GM19463 (cell line): ENCODE measurements around the gene DHRS7.
"Not testable (repeated sequence)": the region's sequence is repeated elsewhere in the genome, so short reads cannot be mapped to it uniquely, and the experiment has no call there.

Experiments
- ATAC-seq: cut with Tn5 transposase; IDR thresholded peaks from one replicate; pipeline ENCODE4 v1.9.1; 2021; ENCODE audit warnings: mild to moderate bottlenecking, moderate library complexity; ENCODE audit not compliant: unreplicated experiment

The DHRS7 gene

DNA sequence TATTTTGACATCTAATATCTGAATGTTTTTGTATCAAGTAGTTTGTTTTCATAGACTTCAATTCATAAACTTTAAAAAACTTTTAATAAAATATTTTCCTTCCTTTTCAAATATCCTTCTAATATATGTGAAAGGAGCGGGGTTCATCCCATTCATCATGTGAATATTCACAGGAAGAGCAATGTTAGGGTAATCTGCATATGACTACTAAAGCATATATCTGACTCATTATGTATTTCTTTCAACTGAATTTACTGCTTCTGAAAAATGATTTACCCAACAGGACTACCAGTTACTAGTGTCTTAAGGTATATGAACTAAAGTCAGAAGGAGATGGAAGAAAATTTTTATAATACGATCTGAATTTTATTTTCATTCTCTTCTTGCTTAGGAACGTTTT is 30.5 kb downstream of the DHRS7 start:
- ATAC-seq, result no peak

DNA sequence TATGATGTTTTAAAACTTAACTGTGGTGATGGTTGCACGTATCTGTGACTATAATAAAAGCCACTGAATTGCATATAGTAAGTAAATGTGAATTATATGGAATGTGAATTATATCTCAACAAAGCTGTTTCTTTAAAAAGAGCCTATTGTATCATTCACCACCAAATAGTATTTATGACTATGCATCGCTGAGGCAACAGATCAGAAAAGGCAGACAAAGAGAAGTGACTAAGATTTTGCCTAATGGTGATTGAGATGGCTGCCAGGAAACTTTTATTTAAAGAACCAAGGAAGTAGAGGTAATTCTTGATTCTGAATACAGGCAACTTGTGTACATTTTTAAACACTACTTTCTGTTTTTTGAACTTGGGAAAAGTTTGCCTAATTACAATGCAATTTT is 31.7 kb downstream of the DHRS7 start:
- no peak for ATAC-seq

DNA sequence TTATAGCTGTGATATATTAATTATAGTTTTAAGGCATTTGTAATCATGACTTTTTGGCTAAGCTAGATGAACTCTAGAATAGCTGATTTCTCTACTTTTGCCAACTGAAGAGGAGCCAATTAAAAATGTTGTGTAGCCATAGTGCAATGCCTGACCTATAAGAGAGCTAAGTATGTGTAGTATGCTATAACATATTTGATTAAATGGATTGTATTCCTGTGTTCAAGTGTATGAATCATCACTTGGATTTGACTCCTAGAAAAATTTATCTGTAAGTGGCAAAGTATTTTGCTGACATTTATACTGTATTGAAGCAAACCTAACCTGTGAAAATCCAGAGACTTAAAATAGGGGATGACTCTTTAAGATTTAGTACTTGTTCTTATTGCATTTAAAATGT is 39.3 kb downstream of the DHRS7 start:
- ATAC-seq, result no peak

DNA sequence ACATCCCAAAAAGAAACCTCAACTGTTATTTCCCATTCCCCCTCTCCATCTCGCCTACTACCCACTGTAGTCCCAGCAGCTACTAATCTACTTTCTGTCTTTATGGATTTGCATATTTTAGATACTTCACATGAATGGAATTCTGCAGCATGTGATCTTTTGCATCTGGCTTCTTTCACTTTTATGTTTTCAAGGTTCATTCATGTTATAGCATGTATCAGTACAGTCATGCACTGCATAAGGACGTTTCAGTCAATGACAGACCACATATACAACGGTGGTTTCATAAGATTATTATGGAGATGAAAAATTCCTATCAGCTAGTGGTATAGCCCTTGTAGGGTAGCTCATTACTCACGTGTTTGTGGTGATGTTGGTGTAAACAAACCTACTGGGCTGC is 49.0 kb downstream of the DHRS7 start:
- ATAC-seq, result no peak

DNA sequence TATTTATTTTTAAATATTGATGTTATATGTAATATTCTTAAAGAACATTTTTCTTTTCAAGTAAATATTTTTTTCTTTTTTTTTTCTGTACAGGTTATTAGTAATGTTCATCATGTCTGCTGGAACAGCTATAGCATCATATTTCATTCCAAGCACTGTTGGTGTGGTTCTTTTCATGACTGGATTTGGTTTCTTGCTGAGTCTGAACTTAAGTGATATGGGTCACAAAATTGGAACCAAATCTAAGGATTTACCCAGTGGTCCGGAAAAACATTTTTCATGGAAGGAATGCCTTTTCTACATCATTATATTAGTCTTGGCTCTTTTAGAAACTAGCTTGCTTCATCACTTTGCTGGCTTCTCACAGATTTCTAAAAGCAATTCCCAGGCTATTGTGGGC is 50.3 kb downstream of the DHRS7 start:
- no peak for ATAC-seq

DNA sequence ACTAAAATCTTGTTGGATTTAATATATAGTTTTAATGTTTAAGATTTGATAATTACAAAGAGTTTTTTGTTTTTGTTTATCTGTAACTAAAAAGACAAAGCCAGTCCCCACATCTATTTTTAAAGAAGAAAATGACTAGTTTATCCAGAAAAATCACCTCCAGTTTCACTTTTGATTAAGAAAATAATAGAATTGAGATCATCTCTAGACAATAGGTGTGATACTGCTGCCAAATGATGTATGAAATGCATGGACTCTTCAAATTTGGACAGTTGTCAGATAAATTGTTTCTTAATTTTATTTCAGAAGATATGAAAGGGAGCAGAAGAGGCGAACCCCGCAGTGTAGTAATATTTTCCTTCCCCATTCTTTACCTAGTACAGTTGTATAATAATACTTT is 53.5 kb downstream of the DHRS7 start:
- no peak for ATAC-seq

DNA sequence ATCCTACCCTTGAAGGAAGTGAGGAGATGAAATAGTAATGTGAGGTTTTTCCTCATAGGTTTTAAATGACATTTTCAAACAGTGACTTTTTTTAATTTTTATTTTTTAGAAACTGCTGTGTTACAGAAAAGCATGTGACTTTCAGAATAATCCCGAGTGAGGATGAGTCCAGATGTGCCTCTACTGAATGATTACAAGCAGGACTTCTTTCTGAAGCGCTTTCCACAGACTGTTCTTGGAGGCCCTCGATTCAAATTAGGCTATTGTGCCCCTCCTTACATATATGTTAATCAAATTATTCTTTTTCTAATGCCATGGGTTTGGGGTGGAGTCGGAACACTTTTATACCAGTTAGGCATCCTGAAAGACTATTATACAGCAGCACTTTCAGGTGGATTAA is 57.7 kb downstream of the DHRS7 start:
- no peak for ATAC-seq

DNA sequence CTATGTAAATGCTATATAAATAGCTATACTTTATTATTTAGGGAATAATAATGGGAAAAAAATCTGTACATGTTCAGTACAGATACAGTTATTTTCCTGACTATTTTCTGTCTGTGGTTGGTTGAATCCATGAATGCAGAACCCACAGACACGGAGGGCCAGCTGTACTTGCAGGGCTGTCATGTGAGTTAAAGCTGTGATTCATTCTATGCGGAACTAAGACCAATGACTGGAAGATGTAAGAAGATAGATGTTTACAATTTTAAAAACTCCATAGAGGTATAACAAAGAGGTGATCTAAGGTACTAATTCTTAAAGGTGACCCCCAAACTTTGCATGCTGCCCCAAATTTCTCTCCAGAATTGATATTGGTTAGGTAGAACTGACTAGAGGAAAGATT is 58.9 kb downstream of the DHRS7 start:
- ATAC-seq, result no peak

DNA sequence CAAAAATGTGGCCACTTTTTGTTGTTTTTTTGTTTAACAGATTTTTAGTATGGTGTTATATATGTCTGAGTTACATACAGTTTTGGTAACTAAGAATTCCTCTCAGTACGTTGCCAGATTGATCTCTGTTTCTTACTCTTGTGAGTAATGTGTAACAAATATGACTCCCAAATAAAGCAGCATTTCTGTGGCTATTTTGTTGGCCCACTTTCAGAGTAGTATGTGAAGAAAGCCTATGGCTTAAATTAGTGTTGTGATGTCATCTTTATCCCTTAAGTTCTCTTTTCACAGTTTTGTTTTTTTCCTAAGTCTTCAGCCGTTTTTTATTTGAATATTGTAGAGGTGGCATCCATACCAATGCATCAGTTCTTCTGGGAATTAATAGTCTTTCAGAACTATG is 62.8 kb downstream of the DHRS7 start:
- ATAC-seq, result no peak

DNA sequence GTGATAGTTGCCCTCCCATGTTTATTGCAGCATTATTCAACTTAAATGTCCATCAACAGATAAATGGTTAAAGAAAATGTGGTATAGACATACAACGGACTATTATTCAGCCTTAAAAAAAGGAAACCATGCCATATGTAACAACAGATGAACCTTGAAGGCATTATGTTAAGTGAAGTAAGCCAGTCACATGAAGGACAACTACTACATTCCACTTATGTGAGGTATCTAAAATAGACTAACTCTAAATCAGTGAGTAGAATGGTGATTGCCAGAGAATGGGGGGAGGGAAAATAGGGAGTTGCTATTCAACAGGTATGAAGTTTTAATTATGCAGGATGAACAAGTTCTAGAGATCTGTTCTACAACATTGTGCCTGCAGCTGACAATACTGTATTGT is 63.4 kb downstream of the DHRS7 start:
- ATAC-seq, result no peak

DNA sequence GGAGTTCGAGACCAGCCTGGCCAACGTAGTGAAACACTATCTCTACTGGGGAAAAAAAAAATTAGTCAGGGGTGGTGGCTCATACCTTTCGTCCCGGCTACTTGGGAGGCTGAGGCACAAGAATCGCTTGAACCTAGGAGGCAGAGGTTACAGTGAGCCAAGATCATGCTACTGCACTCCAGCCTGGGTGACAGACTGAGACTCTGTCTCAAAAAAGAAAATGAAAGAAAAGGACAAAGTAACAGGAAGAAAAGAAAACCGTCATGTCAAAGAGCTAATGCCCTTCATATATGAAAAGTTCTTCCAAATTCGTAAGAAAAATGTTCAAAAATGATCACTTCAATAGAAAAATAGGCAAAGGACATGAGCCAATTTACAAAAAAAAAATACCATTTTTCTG is 65.3 kb downstream of the DHRS7 start:
- not testable (repeated sequence) for ATAC-seq

DNA sequence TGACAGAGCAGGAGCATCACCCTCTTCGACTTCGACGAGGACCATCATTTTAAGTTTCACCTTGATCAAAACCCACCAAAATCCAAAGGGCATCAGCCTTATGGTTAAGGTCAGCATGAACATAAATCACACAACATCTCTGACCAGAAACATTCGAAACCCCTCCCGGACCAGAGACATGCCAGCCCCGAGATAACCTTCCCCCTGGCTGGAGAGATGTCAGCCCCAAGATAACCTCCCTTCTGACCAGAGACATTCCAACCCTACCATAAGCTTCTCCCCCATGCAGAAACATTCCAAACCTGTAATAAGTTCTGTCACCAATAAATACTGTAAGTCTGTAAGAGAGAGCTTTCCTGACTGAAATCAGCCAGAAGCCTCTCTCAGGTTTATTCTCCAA is 67.2 kb downstream of the DHRS7 start:
- ATAC-seq, result no peak

DNA sequence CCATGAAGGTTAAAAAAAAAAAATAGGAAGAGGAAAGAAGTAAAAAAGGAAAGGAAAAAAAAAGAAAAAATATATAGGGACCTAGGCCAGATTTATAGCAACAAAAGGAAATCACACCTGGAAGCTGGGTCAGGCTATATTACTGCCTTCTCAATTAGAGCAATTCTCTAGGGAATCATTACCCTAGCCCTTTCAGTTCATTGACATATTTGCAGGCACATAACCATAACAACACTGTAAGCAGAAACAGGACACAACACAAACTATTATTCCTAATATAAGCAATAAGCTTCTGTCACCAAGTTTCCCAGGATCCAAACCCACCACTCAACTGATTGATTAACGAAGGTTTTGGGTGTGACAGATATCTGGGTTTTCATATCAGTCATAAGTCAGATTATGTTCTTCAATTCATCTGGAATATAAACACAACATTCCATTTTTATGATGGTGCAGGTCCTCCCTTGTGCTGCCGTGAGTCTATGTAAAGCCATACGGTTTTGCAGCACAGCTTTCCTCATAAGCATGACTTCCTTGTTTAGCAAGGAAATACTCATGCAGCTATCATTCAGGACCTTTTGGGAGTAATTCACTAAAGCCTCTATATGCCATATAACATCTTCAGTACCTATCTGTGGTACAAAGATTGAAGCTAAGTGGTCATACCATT is 69.3 kb downstream of the DHRS7 start:
- ATAC-seq, result no peak

DNA sequence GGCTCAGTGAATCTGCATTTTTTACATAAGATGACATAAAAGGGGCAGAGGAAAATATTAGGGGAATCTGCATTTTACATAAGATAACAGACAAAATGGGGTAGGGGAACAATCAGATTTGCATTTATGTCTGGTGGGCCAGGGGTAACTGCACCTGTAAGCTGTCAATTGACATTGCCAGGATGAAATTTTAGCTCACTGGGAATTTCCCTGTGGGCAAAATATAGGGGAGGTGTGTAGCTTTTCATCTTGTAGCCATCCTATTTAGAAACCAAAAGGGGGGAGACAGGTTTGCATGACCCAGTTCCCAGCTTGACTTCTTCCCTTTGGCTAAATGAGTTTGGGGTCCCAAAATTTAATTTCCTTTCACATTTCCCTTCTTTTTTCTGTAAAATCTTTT is 70.0 kb downstream of the DHRS7 start:
- ATAC-seq, result no peak

DNA sequence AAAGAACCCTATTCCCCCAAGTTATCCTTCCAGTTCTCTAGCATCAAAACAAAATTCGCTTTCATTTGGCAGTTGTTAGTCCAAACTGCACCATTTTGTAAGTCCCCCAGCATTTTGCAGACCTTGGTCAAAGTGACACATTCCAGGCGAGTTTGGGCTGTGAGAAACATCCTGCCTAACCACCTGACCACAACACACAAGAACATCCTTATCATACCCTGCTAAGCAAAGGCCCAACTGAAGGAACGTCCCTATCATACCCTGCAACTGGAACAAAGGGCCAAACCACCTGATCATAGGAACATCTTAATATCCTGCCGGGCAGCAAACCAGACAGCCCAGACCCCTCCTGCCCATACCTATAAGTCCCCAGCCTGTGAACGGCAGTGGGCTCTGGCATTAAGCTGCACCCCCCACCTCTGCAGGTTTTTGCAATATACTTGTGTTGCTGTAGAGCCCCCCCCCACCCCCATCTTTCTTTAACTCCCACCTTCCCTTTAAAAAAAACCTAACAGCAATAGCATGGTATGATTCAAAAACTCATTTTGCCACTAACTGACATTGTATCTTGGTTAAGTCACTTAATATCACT is 70.8 kb downstream of the DHRS7 start:
- no peak for ATAC-seq
